ENCODE results near the gene GPR45. TPM values are rescaled to one million over a fixed set of nuclear protein-coding genes. Genes with fewer than 3 reads are reported as not detected.

The GPR45 gene
- total and polyA plus RNA-seq, 10 of the 15 experiments (the other 5 are each of a cell fraction or from before 2014, with no cell fraction given), result not detected

DNA sequence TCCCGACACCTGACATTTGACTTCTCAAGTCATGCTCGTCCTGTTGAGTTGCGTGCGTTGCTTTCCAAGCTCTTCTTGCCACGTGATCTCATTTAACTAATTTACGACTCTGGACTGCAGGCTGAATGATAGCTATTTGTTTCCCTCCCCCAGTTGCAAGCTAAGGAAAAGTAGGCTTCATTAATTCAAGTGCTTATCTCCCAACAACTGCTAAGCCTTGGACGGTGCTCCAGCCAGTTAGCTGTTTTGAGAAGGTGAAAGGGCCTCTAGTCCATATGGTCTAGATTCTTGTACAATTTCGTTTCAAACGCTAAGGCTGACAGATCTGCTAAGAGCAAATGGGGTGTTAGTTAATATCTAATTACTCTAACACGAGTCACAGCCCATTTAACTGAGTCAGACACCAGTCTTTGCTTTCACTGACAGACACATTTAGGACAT, 21.1 kb downstream of the GPR45 start:
- intact Hi-C loops (cut with micrococcal nuclease; ENCODE audit: unreplicated experiment), result no loop called here
- BruUV-seq (replicated peaks), result no TSS peak
- WGBS (ENCODE audit: insufficient coverage, insufficient replicate concordance, low lambda C conversion rate, missing lambda C conversion rate), result 92% methylated on average over 10 of the region's 10 CpGs

More for the DNA sequence above, 21.1 kb downstream of the GPR45 start:
- no peak for DNase-seq (ENCODE audit: low read depth, low spot score)
- ChIA-PET POLR2A (no interaction called here), SMC1A (ENCODE audit: uncharacterized antibody, unreplicated experiment) (no interaction called here), CTCF (no interaction called here), RAD21 (ENCODE audit: unreplicated experiment) (no interaction called here)
- H3K27me3 ChIP-seq (replicated peaks in 1 of 2; ENCODE audit: control insufficient read depth in 2 of 2, insufficient read depth in 2 of 2, low read length in 1 of 2), result no peaks in the 10 kb centered on the region
- no peak overlapping the region for H3K4me3 ChIP-seq
- in situ Hi-C loops (cut with MboI), result no loop called here
- H3K9ac ChIP-seq (ENCODE audit: control insufficient read depth, insufficient read depth, low read length), result no peak overlapping the region
- H3K9me3 ChIP-seq (replicated peaks; ENCODE audit: control insufficient read depth, insufficient read depth, low read length), result no peaks in the 10 kb centered on the region
- H3K36me3 ChIP-seq (ENCODE audit: control insufficient read depth in 2 of 2, insufficient read depth in 2 of 2, low read length in 1 of 2), result peaks cover 7 to 13% of the 10 kb centered on the region in 2 experiments; a peak in 3 of 4 replicates
- FAIRE-seq, result no peak
- H3K4me1 ChIP-seq (ENCODE audit: control insufficient read depth, insufficient read depth, low read length), result no peaks in the 10 kb centered on the region
- no peak overlapping the region for H2AFZ ChIP-seq (ENCODE audit: control insufficient read depth, low read depth, low read length)
- H4K20me1 ChIP-seq (ENCODE audit: control insufficient read depth, insufficient read depth), result no peaks in the 10 kb centered on the region
- ATAC-seq, result no peak
- H3K27ac ChIP-seq (ENCODE audit: control insufficient read depth, insufficient read depth), result no peak overlapping the region
- H3K79me2 ChIP-seq (ENCODE audit: control insufficient read depth, insufficient read depth, low read length), result no peaks in the 10 kb centered on the region
- H3K4me2 ChIP-seq (ENCODE audit: control insufficient read depth, insufficient read depth), result no peak overlapping the region
- TF ChIP-seq, protein P1, sequence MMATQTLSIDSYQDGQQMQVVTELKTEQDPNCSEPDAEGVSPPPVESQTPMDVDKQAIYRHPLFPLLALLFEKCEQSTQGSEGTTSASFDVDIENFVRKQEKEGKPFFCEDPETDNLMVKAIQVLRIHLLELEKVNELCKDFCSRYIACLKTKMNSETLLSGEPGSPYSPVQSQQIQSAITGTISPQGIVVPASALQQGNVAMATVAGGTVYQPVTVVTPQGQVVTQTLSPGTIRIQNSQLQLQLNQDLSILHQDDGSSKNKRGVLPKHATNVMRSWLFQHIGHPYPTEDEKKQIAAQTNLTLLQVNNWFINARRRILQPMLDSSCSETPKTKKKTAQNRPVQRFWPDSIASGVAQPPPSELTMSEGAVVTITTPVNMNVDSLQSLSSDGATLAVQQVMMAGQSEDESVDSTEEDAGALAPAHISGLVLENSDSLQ (IDR thresholded peaks at IDR 0.05), result no peak
- TF ChIP-seq EP300 (IDR thresholded peaks at IDR 0.05; ENCODE audit: borderline replicate concordance in 1 of 2, control insufficient read depth in 1 of 2, low read depth in 2 of 2, low read length in 2 of 2), result no peak
- TF ChIP-seq, protein P2, sequence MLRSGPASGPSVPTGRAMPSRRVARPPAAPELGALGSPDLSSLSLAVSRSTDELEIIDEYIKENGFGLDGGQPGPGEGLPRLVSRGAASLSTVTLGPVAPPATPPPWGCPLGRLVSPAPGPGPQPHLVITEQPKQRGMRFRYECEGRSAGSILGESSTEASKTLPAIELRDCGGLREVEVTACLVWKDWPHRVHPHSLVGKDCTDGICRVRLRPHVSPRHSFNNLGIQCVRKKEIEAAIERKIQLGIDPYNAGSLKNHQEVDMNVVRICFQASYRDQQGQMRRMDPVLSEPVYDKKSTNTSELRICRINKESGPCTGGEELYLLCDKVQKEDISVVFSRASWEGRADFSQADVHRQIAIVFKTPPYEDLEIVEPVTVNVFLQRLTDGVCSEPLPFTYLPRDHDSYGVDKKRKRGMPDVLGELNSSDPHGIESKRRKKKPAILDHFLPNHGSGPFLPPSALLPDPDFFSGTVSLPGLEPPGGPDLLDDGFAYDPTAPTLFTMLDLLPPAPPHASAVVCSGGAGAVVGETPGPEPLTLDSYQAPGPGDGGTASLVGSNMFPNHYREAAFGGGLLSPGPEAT (IDR thresholded peaks at IDR 0.05; ENCODE audit: low read depth), result no peak
- no peak for TF ChIP-seq KAT2A (conservative IDR thresholded peaks at IDR 0.05; ENCODE audit: control insufficient read depth, low read depth, low read length)
- TF ChIP-seq, protein P3, sequence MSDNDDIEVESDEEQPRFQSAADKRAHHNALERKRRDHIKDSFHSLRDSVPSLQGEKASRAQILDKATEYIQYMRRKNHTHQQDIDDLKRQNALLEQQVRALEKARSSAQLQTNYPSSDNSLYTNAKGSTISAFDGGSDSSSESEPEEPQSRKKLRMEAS (IDR thresholded peaks at IDR 0.05; ENCODE audit: low read depth, low read length), result no peak
- TF ChIP-seq PAX8 (IDR thresholded peaks at IDR 0.05), result no peak
- no peak for TF ChIP-seq NR2F1 (conservative IDR thresholded peaks at IDR 0.05)
- TF ChIP-seq, protein P4, sequence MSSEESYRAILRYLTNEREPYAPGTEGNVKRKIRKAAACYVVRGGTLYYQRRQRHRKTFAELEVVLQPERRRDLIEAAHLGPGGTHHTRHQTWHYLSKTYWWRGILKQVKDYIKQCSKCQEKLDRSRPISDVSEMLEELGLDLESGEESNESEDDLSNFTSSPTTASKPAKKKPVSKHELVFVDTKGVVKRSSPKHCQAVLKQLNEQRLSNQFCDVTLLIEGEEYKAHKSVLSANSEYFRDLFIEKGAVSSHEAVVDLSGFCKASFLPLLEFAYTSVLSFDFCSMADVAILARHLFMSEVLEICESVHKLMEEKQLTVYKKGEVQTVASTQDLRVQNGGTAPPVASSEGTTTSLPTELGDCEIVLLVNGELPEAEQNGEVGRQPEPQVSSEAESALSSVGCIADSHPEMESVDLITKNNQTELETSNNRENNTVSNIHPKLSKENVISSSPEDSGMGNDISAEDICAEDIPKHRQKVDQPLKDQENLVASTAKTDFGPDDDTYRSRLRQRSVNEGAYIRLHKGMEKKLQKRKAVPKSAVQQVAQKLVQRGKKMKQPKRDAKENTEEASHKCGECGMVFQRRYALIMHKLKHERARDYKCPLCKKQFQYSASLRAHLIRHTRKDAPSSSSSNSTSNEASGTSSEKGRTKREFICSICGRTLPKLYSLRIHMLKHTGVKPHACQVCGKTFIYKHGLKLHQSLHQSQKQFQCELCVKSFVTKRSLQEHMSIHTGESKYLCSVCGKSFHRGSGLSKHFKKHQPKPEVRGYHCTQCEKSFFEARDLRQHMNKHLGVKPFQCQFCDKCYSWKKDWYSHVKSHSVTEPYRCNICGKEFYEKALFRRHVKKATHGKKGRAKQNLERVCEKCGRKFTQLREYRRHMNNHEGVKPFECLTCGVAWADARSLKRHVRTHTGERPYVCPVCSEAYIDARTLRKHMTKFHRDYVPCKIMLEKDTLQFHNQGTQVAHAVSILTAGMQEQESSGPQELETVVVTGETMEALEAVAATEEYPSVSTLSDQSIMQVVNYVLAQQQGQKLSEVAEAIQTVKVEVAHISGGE (CRISPR knock-in tag; IDR thresholded peaks at IDR 0.05), result no peak
- no peak for TF ChIP-seq IRF4 (IDR thresholded peaks at IDR 0.05; ENCODE audit: low read depth, low read length)

All from GM12878 (cell line).